SK-N-MC (cell line): ENCODE results near the gene THBS2.
A peak's percentile ranks its signal among the peaks of the same experiment; 100 is the strongest.
"Not testable (repeated sequence)": the region's sequence is repeated elsewhere in the genome, so short reads cannot be mapped to it uniquely, and the experiment has no call there.

ENCODE experiments used
- DNase-seq: peaks from one replicate; pipeline ENCODE4 v3.0.0-alpha.2; 2011; ENCODE audit warnings: low read depth, low spot score
- H3K27ac ChIP-seq: fragments of 200-600 bp; sonication (generic); 2 replicates; pipeline ENCODE4 v1.5.1; 2016; ENCODE audit warnings: mixed run types
- H3K36me3 ChIP-seq: fragments of 200-600 bp; sonication (generic); 2 replicates; pipeline ENCODE4 v1.6.1; 2017; ENCODE audit warnings: antibody characterized with exemption, low read length, mixed read lengths; ENCODE audit not compliant: insufficient read depth
- H3K4me3 ChIP-seq: fragments of 200-600 bp; sonication (generic); 2 replicates; pipeline ENCODE4 v1.5.1; 2016
- H3K9ac ChIP-seq: fragments of 200-600 bp; sonication (generic); 2 replicates; pipeline ENCODE4 v1.8.0; 2017; ENCODE audit warnings: mixed run types, mixed read lengths; ENCODE audit not compliant: insufficient read length
- H3K9me3 ChIP-seq: fragments of 200-600 bp; sonication (generic); 2 replicates; pipeline ENCODE4 v1.6.1; 2017; ENCODE audit warnings: low read depth, mild to moderate bottlenecking, antibody characterized with exemption, low read length, moderate library complexity, mixed read lengths
- EZH2 ChIP-seq: fragments of 200-600 bp; sonication (generic); IDR thresholded peaks from one replicate; pipeline ENCODE4 v1.6.1; 2017; ENCODE audit warnings: antibody characterized with exemption
- FOXP2 ChIP-seq: optimal IDR thresholded peaks from 2 replicates; pipeline ENCODE3; 2011; ENCODE audit warnings: mild to moderate bottlenecking, moderate library complexity; ENCODE audit not compliant: insufficient read depth; ENCODE audit errors: extremely low read length, control extremely low read depth
- POLR2AphosphoS5 ChIP-seq: IDR thresholded peaks from 2 replicates; pipeline ENCODE4 v1.6.1; 2012; ENCODE audit warnings: mild to moderate bottlenecking, low read depth, low read length, borderline replicate concordance

THBS2 gene

DNA sequence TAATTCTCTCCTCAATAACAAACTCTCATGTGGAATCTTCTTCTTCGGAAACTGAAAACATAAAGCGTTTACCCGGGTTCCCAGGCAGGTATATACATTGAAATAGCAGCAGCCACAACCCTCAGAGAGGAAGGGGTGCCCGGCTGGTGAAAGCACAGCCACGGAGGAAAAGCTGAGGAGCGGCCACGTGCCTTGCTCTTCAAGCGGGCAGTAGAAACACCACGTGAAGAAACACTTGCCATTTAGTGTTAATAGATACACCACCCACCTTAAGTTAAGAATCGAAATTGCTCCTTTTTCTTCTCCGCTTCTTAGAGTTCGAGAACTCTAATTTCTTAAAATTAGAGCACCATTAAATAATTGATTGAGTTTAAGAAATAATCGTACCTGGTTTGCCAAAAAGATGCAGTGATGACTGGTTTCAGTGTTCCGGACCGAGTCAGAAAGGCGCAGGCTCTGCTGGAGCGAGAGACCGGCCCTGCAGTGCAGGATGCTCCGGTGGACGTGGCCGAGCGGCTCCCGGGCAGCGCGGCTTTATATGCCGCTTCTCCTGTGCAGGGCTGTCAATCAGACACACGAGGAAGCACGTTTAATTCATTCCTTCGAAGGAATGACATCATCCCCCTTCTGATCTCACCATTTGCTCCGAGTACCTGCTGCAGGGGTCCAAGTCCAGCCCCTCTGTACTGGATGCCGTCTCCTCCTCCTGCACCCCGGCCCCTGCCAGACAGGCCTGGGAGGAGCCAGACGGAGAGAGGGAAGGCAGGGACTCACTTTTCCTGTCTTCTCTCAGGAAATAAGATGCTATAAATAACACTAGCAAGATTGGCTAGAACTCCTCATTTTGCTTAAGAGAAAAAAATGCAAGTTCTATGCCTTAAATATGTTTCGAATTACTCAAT is at the start of gene THBS2:
Gene THBS2 (minus strand): TSS at position 510 of the 902 bp plus-strand sequence. CDS start 3,062 bp downstream, outside the sequence.
- Histone ChIP-seq H3K4me3 (peak within 1 kb of the TSS; percentile 24), H3K9ac (no peak within 1 kb of the TSS), H3K36me3 (no peaks in the 10 kb centered on the region), H3K9me3 (no peaks in the 10 kb centered on the region), H3K27ac (no peak within 1 kb of the TSS)
- no peak for TF ChIP-seq FOXP2
- no peak for DNase-seq

GRCh38 chr6:169302716-169303115 is 49.1 kb upstream of the THBS2 start:
- H3K9ac ChIP-seq, result no peak overlapping the region
- TF ChIP-seq FOXP2, result no peak
- no peak for TF ChIP-seq POLR2AphosphoS5
- no peak for TF ChIP-seq EZH2
- H3K4me3 ChIP-seq, result no peak overlapping the region
- DNase-seq, result no peak
- no peaks in the 10 kb centered on the region for H3K36me3 ChIP-seq
- H3K27ac ChIP-seq, result no peak overlapping the region
- no peaks in the 10 kb centered on the region for H3K9me3 ChIP-seq

- DNase-seq, result no peak
- TF ChIP-seq FOXP2 (no peak), EZH2 (no peak), POLR2AphosphoS5 (no peak)
- H3K4me3 ChIP-seq, result no peak overlapping the region
- H3K27ac ChIP-seq, result no peak overlapping the region
- no peaks in the 10 kb centered on the region for H3K36me3 ChIP-seq
- H3K9ac ChIP-seq, result no peak overlapping the region
- H3K9me3 ChIP-seq, result no peaks in the 10 kb centered on the region
Observed at GRCh38 chr6:169302255-169302654, 48.6 kb upstream of the THBS2 start.

DNA sequence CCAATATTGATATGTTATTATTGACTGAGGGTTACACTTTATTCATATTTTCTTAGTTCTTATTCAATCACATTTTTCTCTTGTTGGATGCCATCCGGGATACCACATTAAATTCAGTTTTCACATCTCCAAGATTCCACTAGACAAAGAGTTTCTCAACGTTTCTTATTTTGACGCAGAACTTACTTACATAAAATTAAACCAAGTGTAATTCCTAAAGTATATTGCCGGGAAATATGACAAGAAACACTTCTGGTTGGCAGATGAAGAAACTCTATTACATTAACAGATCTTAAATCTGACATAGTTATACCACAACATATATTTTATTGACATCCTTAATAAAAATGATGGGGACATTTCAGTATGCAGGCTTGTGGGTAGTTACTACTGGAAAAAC is 47.3 kb upstream of the THBS2 start:
- Histone ChIP-seq H3K27ac (no peak overlapping the region), H3K36me3 (no peaks in the 10 kb centered on the region), H3K4me3 (no peak overlapping the region), H3K9ac (no peak overlapping the region), H3K9me3 (no peaks in the 10 kb centered on the region)
- TF ChIP-seq POLR2AphosphoS5, result no peak
- TF ChIP-seq EZH2, result no peak
- TF ChIP-seq FOXP2, result no peak
- DNase-seq, result no peak

GRCh38 chr6:169298626-169299025 is 45.0 kb upstream of the THBS2 start:
- H3K4me3 ChIP-seq, DNase-seq, H3K27ac ChIP-seq, H3K9ac ChIP-seq, H3K9me3 ChIP-seq, H3K36me3 ChIP-seq: not testable (repeated sequence)

DNA sequence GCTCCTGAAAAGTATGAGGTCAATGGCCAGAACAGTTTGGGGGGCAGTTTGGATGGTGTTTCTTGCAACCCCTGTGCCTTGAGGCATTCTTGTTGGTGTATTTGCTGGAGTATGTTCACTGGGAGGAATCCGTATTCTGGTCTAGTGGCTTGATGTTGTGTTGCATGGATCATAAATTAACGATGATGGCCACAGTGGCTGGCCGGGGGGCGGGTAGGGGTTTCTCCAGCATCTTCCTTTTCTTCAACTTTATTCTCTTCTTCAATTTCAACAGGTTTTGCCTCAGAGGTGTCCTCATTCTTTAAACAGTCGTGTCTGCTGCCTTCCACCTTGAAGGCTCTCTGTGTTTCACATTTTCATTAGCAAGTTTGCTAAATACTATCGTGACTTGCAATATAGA is 43.0 kb upstream of the THBS2 start:
- TF ChIP-seq EZH2 (no peak), POLR2AphosphoS5 (no peak)
- no peak for DNase-seq
- H3K9ac ChIP-seq, result no peak overlapping the region
- H3K4me3 ChIP-seq, result no peak overlapping the region
- H3K36me3 ChIP-seq, result no peaks in the 10 kb centered on the region
- H3K27ac ChIP-seq, result no peak overlapping the region
- no peaks in the 10 kb centered on the region for H3K9me3 ChIP-seq

- TF ChIP-seq FOXP2 (no peak), POLR2AphosphoS5 (no peak), EZH2 (no peak)
- no peaks in the 10 kb centered on the region for H3K9me3 ChIP-seq
- no peak overlapping the region for H3K27ac ChIP-seq
- H3K4me3 ChIP-seq, result no peak overlapping the region
- no peaks in the 10 kb centered on the region for H3K36me3 ChIP-seq
- H3K9ac ChIP-seq, result no peak overlapping the region
- no peak for DNase-seq
Observed at GRCh38 chr6:169296170-169296569, 42.5 kb upstream of the THBS2 start.

- no peaks in the 10 kb centered on the region for H3K36me3 ChIP-seq
- DNase-seq, result no peak
- H3K4me3 ChIP-seq, result no peak overlapping the region
- no peak overlapping the region for H3K27ac ChIP-seq
- H3K9ac ChIP-seq, result no peak overlapping the region
- TF ChIP-seq FOXP2 (no peak), EZH2 (no peak), POLR2AphosphoS5 (no peak)
- no peaks in the 10 kb centered on the region for H3K9me3 ChIP-seq
Observed at GRCh38 chr6:169293196-169293595, 39.5 kb upstream of the THBS2 start.

DNA sequence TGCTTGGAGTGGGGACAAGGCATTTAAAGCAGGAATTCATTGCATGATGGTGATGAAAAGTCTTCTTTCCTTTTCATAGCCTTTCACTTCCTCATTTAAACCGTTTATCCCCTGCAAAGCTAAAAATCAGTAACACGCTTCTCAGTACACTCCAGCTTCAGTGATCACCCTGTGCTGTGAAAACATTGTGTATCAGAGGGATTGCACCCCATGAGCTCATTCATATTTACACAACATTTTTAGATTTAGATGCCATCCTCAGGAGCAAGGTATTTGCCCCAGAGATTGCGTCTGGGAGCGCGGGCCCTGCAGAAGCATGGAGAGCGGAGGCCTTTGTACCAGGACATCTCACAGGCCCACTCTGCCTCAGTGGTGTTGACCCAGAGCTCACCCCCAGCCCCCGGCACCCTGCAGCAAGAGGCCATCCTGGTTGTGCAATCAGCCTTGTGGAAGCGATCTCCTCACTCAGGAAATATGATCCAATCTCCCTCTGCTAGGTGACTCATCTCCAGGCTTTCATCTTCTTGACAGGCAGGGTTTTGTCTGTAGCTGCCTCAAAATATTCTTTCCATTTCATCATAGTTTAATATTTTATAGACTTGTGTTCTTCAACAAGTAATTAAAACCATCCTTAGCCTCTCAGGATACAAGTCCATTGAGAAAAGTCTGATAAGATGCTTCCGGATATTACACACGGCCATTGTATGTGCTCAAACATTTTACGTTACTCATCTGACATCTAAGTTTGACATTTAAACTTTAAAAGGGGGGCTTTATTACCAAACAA is 38.9 kb upstream of the THBS2 start:
- Histone ChIP-seq H3K9me3 (no peaks in the 10 kb centered on the region), H3K9ac (no peak overlapping the region), H3K4me3 (no peak overlapping the region), H3K36me3 (no peaks in the 10 kb centered on the region), H3K27ac (no peak overlapping the region)
- no peak for DNase-seq
- no peak for TF ChIP-seq POLR2AphosphoS5
- TF ChIP-seq FOXP2, result no peak
- TF ChIP-seq EZH2, result no peak
